Erythroblast (primary cell): Measurements from ENCODE around the gene KRTAP10-10.

Experiments
- DNase-seq, 2 experiments: peaks; one replicate each; lab custom pipeline; 2025; lab: John Stamatoyannopoulos, UW
- GATA1 ChIP-seq: IDR thresholded peaks from 2 replicates; pipeline ENCODE4 v1.6.1; 2011; ENCODE audit warnings: low read depth, mild to moderate bottlenecking, control low read depth, low read length, moderate library complexity
- POLR2A ChIP-seq: IDR thresholded peaks from 2 replicates; pipeline ENCODE4 v1.6.1; 2011; ENCODE audit warnings: mild to moderate bottlenecking, low read length

Gene KRTAP10-10

GRCh38 chr21:44612669-44613229 lies 24.4 kb upstream of the KRTAP10-10 start:
- no peak for DNase-seq
- TF ChIP-seq POLR2A (no peak), GATA1 (no peak)

DNA sequence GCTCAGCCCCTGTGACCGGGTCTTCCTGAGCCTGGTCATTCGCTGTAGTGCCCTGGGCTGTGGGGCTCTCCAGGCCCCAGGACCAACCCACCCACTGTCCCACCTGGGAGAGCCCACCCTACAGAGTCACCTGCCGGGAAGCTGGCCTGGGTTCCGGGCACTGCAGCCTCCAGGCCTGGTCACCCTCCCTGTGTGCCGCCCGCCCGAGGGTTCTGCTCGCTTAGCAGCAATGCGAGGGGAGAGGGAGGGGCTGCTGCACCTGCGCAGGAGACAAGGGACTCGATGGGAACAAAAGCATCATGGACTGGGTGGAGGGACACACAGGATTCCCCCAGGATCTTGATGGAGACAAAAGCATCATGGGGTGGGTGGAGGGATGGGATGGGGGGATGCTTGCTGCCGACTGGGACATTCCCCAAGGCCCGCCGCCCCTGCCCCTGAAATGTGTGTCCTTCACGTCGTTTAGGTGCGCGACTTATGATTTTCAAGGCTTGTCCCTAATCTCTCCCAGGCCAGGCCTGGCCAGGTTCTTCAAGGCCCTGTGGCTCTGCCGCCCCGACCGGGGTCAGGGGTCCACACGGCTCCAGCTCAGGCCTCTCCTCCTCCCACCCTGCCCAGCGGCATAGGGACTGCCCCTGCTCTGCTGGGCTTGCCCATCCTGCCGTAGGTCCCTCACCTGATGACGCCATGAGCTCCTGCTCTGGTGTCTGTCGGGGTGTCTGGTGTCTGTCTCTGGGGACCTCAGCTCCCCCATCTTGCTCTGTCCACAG lies 23.6 kb upstream of the KRTAP10-10 start:
- DNase-seq: no peak
- no peak for TF ChIP-seq GATA1
- no peak for TF ChIP-seq POLR2A

DNA sequence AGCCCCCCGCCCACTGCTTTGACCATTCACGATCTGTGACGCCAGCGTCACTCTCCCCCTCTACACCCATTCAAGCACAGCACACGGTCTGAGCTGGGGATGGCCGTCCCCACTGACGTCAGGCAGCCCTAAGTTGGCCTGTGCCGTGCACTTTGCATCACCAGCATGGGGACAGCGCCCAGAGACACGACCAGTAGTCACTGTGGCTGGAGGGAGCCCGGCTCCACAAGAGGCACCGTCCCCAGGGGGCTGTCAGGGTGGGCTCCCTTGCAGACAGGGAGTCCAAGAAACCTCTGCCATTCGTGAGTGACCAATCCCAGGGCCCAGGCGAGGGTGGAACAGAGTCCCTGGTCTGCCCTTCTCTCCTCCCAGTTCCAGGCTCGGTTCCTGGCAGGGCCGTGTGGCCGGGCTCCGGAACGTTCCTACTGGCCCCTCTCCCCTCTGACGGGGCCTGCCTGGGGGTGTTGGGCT lies 23.0 kb upstream of the KRTAP10-10 start:
- TF ChIP-seq POLR2A (no peak), GATA1 (no peak)

GRCh38 chr21:44614961-44615391 lies 22.2 kb upstream of the KRTAP10-10 start:
- no peak for TF ChIP-seq POLR2A
- no peak for TF ChIP-seq GATA1
- DNase-seq: no peak

More for the DNA sequence above, 23.0 kb upstream of the KRTAP10-10 start:
- DNase-seq: no peak

- no peak for DNase-seq
- no peak for TF ChIP-seq GATA1
- no peak for TF ChIP-seq POLR2A
Observed at GRCh38 chr21:44615466-44615865, 21.7 kb upstream of the KRTAP10-10 start.

DNA sequence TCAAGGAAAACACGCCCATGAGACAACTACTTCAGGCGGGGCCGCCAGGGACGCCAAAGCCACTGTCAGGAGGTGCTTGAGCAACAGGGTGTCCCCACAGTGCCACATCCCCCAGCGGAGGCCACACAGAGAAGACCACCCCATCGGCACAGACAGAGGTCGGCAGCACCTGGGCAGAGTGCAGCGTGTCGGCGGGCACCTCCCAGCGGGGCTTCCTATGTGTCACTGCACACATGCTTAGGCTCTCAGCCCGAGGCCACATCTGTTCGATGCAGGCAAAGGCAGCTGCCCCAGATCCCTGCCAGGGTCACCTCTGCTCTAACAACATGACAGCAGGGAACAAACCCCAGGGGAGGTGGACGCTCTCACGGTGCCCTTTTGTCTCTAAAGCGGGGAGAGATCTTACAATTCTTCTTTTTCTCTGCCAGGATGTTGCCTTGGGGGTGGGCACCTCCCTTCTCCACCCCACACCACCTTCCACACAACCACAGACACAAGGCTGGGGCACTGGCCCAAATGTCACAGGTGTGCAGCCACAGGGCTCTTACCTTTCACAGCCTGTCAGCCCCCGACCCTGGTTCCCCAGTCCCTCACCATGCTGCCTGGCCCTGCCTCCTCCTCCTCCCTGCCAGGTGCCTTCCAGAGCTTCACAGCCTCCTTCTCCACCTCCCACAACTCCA lies 21.1 kb upstream of the KRTAP10-10 start:
- DNase-seq: no peak

GRCh38 chr21:44616591-44616926 lies 20.6 kb upstream of the KRTAP10-10 start:
- no peak for DNase-seq
- TF ChIP-seq POLR2A (no peak), GATA1 (no peak)

More for the DNA sequence above, 21.1 kb upstream of the KRTAP10-10 start:
- no peak for TF ChIP-seq GATA1
- no peak for TF ChIP-seq POLR2A

GRCh38 chr21:44617071-44617501 lies 20.1 kb upstream of the KRTAP10-10 start:
- TF ChIP-seq GATA1 (no peak), POLR2A (no peak)
- no peak for DNase-seq

DNA sequence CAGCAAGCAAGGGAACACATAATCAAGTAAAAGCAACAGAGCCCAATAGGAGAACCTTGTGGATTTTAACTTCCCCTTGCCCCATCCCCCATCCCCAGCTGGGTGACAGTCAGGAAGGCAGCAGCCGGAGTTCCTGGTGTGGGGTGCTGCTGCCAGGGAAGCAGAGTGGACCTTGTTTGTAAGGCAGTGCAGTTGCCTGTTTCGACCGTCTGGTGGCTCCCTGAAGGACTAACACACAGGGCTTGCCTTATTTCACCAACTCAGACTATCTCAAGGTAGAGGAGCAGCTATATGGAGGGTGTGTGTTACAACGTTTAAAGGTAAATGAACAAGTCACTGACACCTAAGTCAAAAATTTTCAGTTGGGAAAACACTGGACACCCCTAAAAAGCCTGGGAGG lies 18.7 kb upstream of the KRTAP10-10 start:
- no peak for TF ChIP-seq POLR2A
- TF ChIP-seq GATA1: no peak
- DNase-seq: peak in 1 of 2 experiments; percentile 2

DNA sequence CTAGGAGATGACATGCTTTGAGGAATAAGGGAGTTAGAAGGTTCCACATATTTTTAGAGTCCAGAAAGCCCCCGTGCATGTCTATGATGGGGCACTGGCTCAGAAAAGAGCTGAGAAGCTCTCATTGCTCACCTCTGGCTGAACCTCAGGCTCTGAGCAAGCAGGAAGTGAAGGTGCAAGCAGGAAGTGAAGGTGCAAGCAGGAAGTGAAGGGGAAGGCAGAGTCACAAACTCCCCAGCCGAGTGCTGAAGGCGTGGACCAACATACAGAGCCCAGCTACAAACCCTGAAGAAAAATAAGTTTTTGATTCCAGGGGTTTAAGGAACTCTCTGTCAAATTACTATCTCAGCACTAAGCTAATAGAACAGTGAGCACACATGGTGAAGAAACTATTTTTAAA lies 18.2 kb upstream of the KRTAP10-10 start:
- no peak for DNase-seq

GRCh38 chr21:44619886-44620285 lies 17.3 kb upstream of the KRTAP10-10 start:
- no peak for TF ChIP-seq GATA1
- TF ChIP-seq POLR2A: no peak
- DNase-seq: no peak

More for the DNA sequence above, 18.2 kb upstream of the KRTAP10-10 start:
- no peak for TF ChIP-seq POLR2A
- no peak for TF ChIP-seq GATA1

GRCh38 chr21:44623575-44623974 lies 13.6 kb upstream of the KRTAP10-10 start:
- DNase-seq: no peak
- TF ChIP-seq GATA1: no peak
- no peak for TF ChIP-seq POLR2A

DNA sequence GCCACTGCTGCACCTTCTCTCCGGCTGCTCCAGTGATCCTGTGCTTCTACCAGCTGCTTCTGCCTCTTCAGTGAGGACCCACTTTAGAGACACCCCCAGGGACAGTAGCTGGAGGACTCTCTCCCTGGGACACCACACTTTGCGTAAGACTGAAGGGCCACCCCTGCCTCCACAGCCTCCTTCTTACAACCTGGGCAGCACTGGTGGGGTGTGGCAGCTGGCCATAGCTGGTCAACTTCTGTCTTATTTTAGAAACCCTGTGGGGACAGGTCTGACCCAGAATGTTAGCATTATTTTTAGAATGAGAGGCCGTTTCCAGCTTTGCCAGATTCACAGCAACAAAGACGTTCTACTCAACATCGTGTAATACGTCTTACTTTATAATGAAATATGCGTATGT lies 11.4 kb upstream of the KRTAP10-10 start:
- DNase-seq: no peak
- TF ChIP-seq GATA1 (no peak), POLR2A (no peak)

DNA sequence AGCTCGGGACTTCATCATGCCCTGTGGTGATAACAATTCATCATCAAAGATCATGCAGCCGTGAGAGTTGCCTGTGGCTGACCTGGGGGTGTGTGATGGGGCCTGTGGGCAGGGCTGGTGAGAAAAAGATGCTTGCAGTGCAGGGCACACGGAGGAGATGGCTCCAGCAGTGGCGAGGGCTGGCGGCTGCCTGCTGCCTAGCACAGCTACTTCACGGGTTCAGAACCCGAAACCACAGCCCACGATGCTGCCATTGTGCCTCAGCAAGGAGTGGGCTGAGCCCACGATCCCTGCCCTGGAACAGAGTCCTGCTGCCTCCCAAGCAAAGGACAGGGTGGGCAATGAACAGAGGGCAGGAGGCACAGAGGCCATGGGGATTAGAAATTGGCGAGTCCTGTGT lies 10.9 kb upstream of the KRTAP10-10 start:
- no peak for TF ChIP-seq GATA1
- no peak for TF ChIP-seq POLR2A
- DNase-seq: no peak
